Measurements from ENCODE around the gene HSPB1. TPM values are rescaled to one million over a fixed set of nuclear protein-coding genes. Genes with fewer than 3 reads are reported as not detected.
"Not testable (repeated sequence)": the region's sequence is repeated elsewhere in the genome, so short reads cannot be mapped to it uniquely, and the experiment has no call there.

Gene HSPB1
- polyA plus RNA-seq, 1 donor = 1,886 TPM

DNA sequence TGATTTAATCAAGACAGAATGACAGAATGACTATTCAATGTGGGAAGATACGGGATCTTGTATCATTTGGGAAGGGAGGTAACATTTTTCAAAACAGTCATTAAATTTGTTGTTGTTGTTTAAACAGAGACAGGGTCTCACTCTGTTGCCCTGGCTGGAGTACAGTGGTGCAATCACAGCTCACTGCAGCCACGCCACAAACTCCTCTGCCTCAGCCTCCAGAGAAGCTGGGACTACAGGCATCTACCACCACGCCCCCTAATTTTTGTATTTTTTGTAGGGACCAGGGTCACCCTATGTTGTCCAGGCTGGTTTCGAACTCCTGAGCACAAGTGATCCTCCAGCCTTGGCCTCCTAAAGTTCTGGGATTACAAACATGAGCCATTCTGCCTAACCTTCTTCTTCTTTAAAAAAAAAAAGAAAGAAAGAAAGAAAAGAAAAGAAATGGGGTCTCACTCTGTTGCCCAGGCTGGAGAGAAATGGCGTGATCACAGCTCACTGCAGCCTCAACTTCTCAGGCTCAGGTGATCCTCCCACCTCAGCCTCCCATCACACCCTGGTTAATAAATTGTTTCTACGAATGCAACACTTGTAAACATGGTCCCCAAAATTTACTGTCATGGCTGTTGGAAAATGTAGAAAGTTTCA lies 32.0 kb downstream of the HSPB1 start:
- no peak for DNase-seq

DNA sequence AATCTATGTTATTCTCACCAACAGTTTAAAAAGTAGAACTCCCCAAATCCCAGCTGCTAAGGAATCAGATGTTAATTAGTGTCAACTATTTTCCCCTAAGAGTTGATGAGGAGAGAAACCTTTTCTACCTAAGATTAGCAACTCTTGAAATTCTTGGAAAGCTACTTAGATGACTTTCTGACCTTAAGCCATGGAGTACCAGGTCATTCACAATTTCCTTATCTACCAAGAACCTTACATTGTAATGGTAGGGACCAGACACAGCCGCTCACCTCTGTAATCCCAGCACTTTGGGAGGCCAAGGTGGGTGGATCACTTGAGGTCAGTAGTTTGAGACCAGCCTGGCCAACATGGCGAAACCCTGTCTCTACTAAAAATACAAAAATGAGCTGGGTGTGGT lies 32.9 kb downstream of the HSPB1 start:
- not testable (repeated sequence) for DNase-seq

DNA sequence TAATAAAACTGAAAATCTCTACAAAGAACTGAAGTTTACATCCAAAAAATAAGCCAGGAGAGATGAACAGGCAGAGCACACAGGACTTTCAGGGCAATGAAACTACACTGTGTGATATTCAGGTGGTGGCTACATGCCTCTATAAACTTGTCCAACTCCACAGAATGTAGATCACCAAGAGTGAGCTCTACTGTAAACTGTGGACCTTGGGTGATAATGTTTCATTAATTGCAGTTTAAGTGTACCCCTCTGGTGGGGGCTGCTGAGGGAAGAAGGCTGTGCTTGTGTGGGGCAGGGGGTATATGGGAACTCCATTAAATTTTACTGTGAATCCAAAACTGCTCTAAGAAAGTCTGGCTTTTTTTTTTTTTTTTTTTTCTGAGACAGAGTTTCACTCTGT lies 33.6 kb downstream of the HSPB1 start:
- DNase-seq = no peak

DNA sequence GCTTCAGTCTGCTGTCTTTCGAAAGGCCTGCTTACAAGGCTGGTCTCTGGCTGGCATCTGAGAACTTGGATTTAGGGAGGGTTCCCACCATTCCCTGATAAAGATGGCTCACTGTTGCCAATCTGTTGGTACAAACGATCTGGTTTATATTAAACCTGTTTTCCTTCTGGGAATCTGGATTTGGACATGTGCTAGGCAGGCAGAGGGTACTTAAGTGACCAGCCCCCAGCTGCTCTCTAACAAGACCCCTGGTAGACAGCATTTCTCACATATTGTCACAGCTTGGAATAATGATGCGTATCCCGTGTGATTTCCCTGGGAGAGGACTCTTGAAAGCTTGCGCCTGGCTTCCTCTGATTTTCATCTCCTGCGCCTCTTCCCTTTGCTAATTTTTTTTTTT lies 34.7 kb downstream of the HSPB1 start:
- DNase-seq = no peak

DNA sequence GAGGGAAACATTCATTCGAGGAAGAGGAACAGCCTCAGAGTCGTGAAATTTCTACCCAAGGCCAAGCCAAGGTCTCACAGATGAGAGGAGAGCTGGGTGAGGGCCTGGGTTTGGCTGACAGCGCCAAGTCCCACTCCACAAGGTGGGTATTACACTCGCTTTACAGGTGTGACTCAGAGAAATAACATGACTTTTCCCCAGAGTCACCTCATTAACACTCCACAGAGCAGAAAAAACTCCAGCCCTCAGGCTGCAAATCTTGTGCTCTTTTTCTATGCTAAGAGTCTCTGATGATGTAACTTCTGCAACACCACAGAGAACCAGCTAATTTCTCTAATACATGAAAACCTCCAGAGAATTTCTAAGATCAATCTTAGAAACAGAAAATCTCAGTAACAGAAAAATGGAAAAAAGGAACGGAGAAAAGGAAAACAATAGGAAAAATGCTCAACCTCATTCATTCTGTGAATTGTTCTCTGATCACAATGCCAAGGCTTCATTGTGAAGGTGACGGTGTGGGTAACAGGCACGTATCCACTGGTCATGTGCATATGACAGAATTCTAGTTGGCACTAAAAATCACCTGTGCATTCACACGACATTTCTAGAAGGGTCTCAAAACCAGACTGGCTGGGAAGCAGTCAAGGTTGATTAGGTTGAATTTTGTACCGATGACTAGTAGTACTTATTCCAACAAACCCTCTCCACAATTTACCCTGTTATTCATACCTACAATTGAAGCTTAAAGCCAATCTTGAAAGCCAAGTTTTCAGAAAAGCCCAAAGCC lies 36.0 kb downstream of the HSPB1 start:
- DNase-seq = no peak

DNA sequence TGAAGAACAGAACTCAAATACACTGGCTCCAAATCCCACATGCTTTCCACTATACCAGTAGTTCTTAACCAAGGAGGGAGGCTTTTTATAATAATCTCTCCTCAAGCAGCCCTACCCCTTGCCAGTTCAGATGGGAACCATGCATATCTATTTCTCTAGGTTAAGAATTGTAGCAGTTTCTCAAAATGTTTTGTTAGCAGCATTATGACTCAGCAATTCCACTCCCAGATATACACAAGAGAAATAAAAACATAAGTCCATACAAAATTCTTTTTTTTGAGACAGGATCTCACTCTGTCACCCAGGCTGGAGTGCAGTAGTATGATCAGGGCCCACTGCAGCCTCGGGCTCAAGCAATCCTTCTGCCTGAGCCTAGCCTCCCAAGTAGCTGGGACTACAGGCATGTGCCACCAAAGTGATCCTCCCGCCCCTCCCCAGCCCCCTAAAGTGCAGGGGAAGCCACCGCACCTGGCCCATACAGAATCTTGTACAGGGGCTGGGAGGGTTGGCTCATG lies 38.2 kb downstream of the HSPB1 start:
- no peak for DNase-seq

DNA sequence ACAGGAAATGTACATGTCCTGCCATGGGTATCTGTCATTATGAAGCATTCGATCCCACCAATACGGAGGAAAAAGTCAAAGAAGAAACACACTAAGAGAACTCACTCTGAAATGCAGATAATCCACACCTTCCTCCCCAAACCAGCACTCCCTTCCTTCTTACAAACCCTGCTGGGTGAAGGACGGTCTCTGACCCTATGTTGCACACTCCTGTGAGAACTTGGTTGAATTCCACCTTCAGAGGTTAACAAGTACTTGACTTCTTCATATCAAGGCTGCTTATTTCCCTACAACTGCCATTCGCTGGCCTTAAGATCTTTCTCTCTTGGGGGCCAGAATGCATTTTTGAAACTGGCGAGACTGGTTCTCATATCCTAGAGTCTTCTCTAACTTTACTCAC lies 39.7 kb downstream of the HSPB1 start:
- no peak for DNase-seq

DNA sequence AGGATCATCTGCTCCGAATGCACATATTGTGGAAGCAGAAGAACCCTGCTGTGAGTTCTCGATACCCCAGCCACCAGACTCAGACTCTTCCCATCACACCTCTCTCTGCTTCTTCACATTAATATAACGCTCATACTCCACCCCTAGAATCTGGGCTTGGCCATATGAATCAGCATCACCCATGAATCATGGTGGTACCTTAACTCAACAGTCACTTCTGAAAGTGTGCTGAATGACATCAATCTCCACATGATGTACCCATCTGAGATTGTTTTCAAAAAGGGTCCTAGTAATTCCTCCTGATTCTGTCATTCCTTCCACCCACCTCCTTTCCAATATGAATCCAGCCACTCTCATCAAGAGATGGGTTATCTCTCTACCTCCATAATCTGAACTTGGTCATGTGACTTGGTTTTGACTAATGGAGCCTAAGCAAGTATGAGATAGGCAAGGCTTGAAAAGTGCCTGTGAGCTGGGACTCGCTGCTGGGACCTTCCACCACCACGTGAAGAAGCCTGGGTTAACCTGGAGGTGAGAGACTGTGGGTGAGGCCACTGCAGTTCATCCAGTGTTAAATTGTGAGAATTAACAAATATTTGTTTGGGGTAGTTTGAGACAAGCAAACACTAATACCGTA lies 40.9 kb downstream of the HSPB1 start:
- no peak for DNase-seq

DNA sequence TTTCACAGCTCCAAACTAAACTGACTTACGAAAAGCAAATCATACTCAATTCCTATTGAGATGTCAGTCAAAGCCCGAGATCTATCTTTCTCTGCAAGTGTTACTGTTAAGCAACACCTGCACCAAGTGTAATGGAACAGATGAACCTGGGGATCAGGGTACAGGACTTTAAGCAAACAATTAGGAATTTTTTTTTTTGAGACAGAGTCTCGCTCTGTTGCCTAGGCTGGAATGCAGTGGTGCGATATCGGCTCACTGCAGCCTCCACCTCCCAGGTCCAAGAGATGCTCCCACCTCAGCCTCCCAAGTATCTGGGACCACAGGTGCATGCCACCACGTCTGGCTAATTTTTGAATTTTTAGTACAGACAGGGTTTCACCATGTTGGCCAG lies 41.5 kb downstream of the HSPB1 start:
- no peak for DNase-seq

DNA sequence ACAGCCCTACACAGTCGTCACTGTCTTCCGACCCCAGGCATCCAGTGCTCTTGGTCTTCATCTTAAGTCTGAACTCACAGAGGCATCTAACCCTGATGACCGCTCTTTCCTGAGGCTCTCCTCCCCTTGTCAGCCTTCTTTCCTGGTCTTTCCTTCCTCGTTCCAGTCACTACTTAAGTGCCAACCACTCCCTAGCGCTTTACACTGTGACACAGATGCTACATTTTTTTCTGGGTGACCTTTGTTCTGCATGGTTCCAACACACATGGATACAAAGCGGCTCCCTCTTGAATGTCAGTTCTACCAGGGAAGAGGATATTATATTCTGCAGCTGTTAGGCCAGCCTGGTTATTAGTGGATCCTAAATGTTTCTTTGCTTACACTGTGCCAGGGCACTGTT lies 43.6 kb downstream of the HSPB1 start:
- no peak for DNase-seq

DNA sequence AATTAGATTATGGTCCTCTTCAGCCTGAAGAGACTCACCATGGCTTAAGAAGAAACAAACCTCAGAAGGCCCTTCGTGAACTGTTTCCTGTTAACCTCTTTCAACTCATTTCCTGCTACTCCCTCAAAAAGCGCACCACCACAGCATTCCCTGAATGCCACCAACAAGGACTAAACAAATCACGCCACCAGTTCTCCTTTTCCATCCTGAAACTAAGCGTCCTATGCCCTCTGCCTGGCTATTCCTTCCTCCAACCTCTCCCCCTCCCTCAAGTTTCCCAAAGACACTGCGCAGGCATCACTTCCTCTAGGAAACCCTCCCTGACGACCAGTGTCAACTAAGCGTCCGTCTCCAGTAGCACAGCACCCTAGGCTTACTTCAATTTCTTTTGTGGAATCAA lies 44.3 kb downstream of the HSPB1 start:
- no peak for DNase-seq

DNA sequence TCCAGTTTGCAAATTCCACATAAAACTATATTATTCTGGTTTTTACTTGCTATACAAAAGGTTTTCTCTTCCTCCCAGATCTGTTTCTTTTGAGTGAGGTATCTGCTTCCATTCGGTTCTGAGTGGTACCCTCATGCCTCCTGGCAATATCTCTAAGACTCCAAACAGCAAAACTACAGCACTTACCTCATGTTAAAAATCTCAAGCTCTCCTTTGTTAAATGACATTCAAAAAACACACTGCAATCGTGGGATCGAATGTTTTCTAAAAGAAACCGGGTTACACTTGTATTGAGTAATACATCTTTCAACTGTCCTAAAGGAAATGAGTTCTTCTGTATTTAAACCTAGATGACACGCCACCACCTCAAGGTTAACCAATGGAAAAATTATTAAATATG lies 45.2 kb downstream of the HSPB1 start:
- DNase-seq = no peak

DNA sequence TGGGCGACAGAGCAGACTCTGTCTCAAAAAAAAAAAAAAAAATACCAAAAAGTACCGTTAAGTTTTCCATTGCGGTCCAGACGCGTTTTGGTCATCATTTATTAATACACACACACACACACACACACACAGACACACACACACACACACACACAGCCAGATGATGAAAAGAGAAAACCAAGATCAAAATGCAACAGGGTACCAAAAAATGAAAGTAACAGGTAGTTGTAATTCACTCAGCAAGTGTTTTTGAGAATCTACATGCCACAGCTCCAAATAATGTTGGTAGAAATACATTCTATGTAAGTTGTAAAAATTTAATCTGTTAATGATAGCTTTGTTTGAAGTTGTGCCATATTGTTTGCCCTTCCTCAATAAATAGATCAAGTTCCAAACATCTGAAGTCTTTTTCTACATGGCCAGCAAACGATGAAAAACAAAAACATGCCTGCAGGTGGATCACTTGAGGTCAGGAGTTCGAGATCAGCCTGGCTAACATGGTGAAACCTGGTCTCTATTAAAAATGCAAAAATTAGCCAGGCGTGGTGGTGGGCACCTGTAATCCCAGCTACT lies 46.9 kb downstream of the HSPB1 start:
- DNase-seq = no peak

DNA sequence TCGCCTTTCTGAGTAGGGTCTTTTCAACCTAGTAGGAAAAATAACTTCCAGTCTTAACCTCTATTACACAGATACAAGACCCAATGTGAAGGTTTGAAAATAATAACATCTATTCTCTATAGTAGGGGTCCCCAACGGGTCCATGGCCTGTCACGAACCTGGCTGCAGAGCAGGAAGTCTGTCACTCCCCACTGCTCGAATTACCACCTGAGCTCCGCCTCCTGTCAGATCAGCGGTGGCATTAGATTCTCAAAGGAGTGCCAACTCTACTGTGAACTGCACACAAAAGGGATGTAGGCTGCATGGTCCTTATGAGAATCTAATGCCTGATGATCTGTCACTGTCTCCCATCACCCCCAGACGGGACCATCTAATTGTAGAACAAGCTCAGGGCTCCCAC lies 48.9 kb downstream of the HSPB1 start:
- no peak for DNase-seq

DNA sequence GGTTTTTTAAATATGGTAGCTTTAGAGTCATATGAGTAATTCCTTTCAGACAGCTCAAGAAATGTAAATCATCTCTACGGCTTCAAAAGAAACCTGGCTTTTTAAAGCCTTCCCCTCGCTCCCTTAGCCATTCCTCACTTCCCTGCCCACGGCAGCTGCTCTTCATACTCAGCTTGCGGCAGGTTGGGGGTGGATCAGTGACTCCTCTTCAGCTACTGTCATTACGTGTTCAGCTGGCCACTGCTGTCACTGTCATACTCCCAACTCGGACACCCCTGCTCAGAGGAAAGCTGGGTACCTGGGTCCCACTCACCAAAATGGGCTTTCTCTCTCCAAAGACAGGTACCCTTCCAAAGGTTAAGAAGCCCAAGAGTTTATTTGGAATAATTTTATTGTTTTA lies 49.7 kb downstream of the HSPB1 start:
- DNase-seq = no peak

DNA sequence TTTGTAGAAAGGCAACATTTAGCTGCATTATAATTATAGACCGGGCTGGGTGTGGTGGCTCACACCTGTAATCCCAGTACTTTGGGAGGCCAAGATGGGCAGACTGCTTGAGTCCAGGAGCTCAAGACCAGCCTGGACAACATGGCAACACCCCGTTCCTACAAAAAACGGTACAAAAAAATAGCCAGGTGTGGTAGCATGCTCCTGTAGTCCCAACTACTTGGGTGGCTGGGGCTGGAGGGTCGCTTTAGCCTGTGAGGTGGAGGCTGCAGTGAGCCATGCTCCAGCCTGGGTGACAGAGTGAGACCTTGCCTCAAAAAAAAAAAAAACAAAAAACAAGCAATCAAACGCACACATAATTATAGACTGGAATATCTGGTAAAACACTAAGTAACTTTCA lies 51.3 kb downstream of the HSPB1 start:
- DNase-seq = no peak

Other genes starting within 250 kb of the HSPB1 start
- gene SRRM3, start 100.8 kb upstream of the HSPB1 start, polyA plus RNA-seq (ENCODE audit: insufficient read length) = 0.62 TPM
- 199 TPM for gene YWHAG, start 56.3 kb downstream of the HSPB1 start, polyA plus RNA-seq (ENCODE audit: insufficient read length)
- gene SSC4D, start 107.0 kb downstream of the HSPB1 start, polyA plus RNA-seq (ENCODE audit: insufficient read length) = 0.85 TPM
- 1.2 TPM for gene ZP3, start 122.3 kb downstream of the HSPB1 start, polyA plus RNA-seq (ENCODE audit: insufficient read length)
- gene DTX2, start 159.0 kb downstream of the HSPB1 start, polyA plus RNA-seq (ENCODE audit: insufficient read length) = 8.0 TPM
- gene UPK3B, start 207.9 kb downstream of the HSPB1 start, polyA plus RNA-seq (ENCODE audit: insufficient read length) = 0.26 TPM
- gene SPDYE16, start 240.6 kb downstream of the HSPB1 start, polyA plus RNA-seq (ENCODE audit: insufficient read length) = 4.5 TPM